Mucosa of descending colon (tissue), 3 donors: ENCODE results near the gene ADRA2B. TPM values are rescaled to one million over a fixed set of nuclear protein-coding genes. Genes with fewer than 3 reads are reported as not detected.

Experiments
- ATAC-seq: fragments of 200-7000 bp; cut with Tn5 transposase; one replicate; pipeline ENCODE4 v1.9.1; 2020; ENCODE audit warnings: mild to moderate bottlenecking, moderate library complexity
- DNase-seq, 3 donors: peaks; one replicate each; pipeline ENCODE4 v3.0.0-alpha.2; 2020
- H3K36me3 ChIP-seq: fragments of 200-600 bp; one replicate; pipeline ENCODE4 v1.8.0; 2021; ENCODE audit warnings: low read depth, mild to moderate bottlenecking
- H3K4me1 ChIP-seq: fragments of 200-600 bp; one replicate; pipeline ENCODE4 v1.8.0; 2021; ENCODE audit warnings: low read depth, mild to moderate bottlenecking
- H3K4me3 ChIP-seq: fragments of 200-600 bp; one replicate; pipeline ENCODE4 v1.8.0; 2021; ENCODE audit warnings: mild to moderate bottlenecking
- H3K9me3 ChIP-seq: fragments of 200-600 bp; one replicate; pipeline ENCODE4 v1.8.0; 2021; ENCODE audit warnings: mild to moderate bottlenecking
- CTCF ChIP-seq: fragments of 200-600 bp; IDR thresholded peaks from one replicate; pipeline ENCODE4 v1.8.0; 2022; ENCODE audit warnings: antibody characterized with exemption, mild to moderate bottlenecking
- intact Hi-C, 2 donors: fragments of 100-400 bp; cut with DNase I in 1 of 2; cut with micrococcal nuclease in 1 of 2; formaldehyde crosslinking; loops; one replicate each; pipeline versions ENCODE4 v1.11.0 to v1.11.1; 2022; cut with DNase I, micrococcal nuclease
- total RNA-seq, 3 donors: library from RNA; stranded (reverse); fragmentation: NEBNext Ultra II Directional in 2 of 3; extraction: Animal tissue kit (Norgen Biotek cat#: 25700) in 2 of 3; gene quantifications; one replicate each; pipeline versions ENCODE4 v1.2.1 to v1.2.4, GENCODE V29; 2021 to 2023
- donor health status: DM: no; HTN: no; CAD: no; lungs with moderate emphysema.
- donor health status: DM: no; HTN: no; CAD: no.
- donor health status: DM: no; HTN: yes; CAD: no.

ADRA2B gene
- total RNA-seq, 3 donors from 2014 or later = 0.17 to 0.73 (median 0.36) TPM

DNA sequence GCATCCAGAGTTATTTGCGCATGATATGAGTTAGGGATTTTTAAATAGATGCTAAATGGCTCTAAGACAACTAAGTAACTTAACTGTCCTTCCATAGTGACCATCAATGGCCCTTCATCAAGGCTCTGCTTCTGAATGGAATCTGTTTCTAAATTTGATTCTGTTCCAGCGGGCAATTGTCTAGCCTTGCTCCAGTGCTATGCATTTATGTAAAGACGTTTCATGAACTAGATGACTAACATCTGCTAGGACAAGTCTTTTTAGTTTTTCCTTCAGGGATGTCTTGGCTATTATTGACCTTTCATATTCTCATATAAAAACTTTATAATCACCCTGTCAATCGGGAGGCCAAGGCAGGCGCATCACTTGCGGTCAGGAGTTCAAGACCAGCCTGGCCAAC lies 12.1 kb upstream of the ADRA2B start:
- H3K4me3 ChIP-seq = no peak overlapping the region
- H3K9me3 ChIP-seq = no peaks in the 10 kb centered on the region
- no peaks in the 10 kb centered on the region for H3K36me3 ChIP-seq
- intact Hi-C loops = no loop called here
- no peak for TF ChIP-seq CTCF
- no peaks in the 10 kb centered on the region for H3K4me1 ChIP-seq
- ATAC-seq (no peak), DNase-seq (no peak)

GRCh38 chr2:96124406-96125265 lies 8.3 kb upstream of the ADRA2B start:
- no peaks in the 10 kb centered on the region for H3K9me3 ChIP-seq
- intact Hi-C loops = no loop called here
- H3K4me3 ChIP-seq = no peak overlapping the region
- no peak for ATAC-seq
- TF ChIP-seq CTCF = no peak
- no peaks in the 10 kb centered on the region for H3K4me1 ChIP-seq
- no peaks in the 10 kb centered on the region for H3K36me3 ChIP-seq
- no peak for DNase-seq

GRCh38 chr2:96123936-96124335 lies 7.6 kb upstream of the ADRA2B start:
- H3K9me3 ChIP-seq = no peaks in the 10 kb centered on the region
- no peaks in the 10 kb centered on the region for H3K4me1 ChIP-seq
- peak in 1 of 3 donors; percentile 29 for DNase-seq
- intact Hi-C loops = no loop called here
- no peak for TF ChIP-seq CTCF
- no peaks in the 10 kb centered on the region for H3K36me3 ChIP-seq
- no peak overlapping the region for H3K4me3 ChIP-seq
- ATAC-seq = no peak

DNA sequence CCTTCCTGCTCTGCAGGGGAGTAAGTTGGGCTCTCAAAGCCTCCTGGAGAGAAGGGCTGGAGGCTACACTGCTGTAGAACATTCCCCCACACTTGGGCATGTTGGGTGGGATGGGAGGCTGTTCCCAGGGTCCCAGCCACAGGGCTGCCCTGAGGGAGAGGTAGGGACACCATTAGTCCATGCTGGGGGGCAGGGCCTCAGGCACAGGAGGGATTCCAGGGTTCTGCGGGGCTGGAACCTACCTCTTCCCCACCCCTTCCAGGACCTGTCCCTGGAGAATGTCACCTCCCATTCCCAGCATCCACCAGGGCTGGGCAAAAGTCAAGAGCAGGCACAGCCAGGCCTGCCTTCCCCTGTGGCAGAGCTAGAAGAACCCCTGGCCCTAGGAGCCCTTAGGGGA lies 6.9 kb upstream of the ADRA2B start:
- Histone ChIP-seq H3K9me3 (no peaks in the 10 kb centered on the region), H3K4me3 (no peak overlapping the region), H3K4me1 (no peaks in the 10 kb centered on the region), H3K36me3 (no peaks in the 10 kb centered on the region)
- intact Hi-C loops = no loop called here
- ATAC-seq (no peak), DNase-seq (peak in 1 of 3 donors; percentile 19)
- TF ChIP-seq CTCF = no peak

GRCh38 chr2:96122391-96122790 lies 6.0 kb upstream of the ADRA2B start:
- Histone ChIP-seq H3K4me1 (no peaks in the 10 kb centered on the region), H3K9me3 (no peaks in the 10 kb centered on the region), H3K4me3 (no peak overlapping the region), H3K36me3 (no peaks in the 10 kb centered on the region)
- no peak for TF ChIP-seq CTCF
- intact Hi-C loops = no loop called here
- ATAC-seq (no peak), DNase-seq (no peak)
